ENCODE measurements around the gene PDGFRB. TPM values are rescaled to one million over a fixed set of nuclear protein-coding genes. Genes with fewer than 3 reads are reported as not detected.

Gene PDGFRB
- polyA plus RNA-seq, 3 donors, result 0.04 to 0.99 (median 0.20) TPM

GRCh38 chr5:150203832-150204589, 48.4 kb upstream of the PDGFRB start:
- no peak for DNase-seq
- Histone ChIP-seq H3K4me1 (ENCODE audit: control insufficient read depth in 1 of 2, insufficient read depth in 2 of 2, low read length in 2 of 2) (peaks cover 2 to 4% of the 10 kb centered on the region in 2 donors), H3K9ac (ENCODE audit: insufficient read depth, low read length, poor library complexity, severe bottlenecking) (no peak overlapping the region), H2AFZ (ENCODE audit: insufficient read depth, low read depth, low read length, poor library complexity, severe bottlenecking) (no peak overlapping the region), H3K9me3 (replicated peaks in 1 of 2; ENCODE audit: control insufficient read depth in 1 of 2, insufficient read depth in 1 of 2, low read length in 2 of 2) (no peaks in the 10 kb centered on the region), H3K36me3 (replicated peaks in 1 of 2; ENCODE audit: control insufficient read depth in 1 of 2, insufficient read depth in 2 of 2, low read length in 2 of 2) (no peaks in the 10 kb centered on the region), H3K4me2 (replicated peaks; ENCODE audit: extremely low read depth, low read length, poor library complexity, severe bottlenecking) (no peak overlapping the region), H3K27me3 (ENCODE audit: control insufficient read depth in 2 of 2, insufficient read depth in 2 of 2, low read length in 2 of 2) (peaks cover 0 to 13% of the 10 kb centered on the region in 2 donors), H3K4me3 (replicated peaks in 1 of 3; ENCODE audit: low read depth in 2 of 3, low read length in 3 of 3) (no peak overlapping the region), H4K20me1 (ENCODE audit: insufficient read depth, low read length) (no peaks in the 10 kb centered on the region), H3K27ac (ENCODE audit: low read depth in 1 of 2, low read length in 2 of 2) (no peak overlapping the region), H3K79me2 (ENCODE audit: insufficient read depth, low read length) (no peaks in the 10 kb centered on the region)
- H3K9me3 Mint-ChIP-seq, result peaks cover 0 to 1% (median 0%) of the 10 kb centered on the region in 7 donors
- intact Hi-C loops (cut with micrococcal nuclease), result no loop called here
- no peak overlapping the region for H3K27ac Mint-ChIP-seq
- H3K36me3 Mint-ChIP-seq, result no peaks in the 10 kb centered on the region
- TF ChIP-seq, protein P1, sequence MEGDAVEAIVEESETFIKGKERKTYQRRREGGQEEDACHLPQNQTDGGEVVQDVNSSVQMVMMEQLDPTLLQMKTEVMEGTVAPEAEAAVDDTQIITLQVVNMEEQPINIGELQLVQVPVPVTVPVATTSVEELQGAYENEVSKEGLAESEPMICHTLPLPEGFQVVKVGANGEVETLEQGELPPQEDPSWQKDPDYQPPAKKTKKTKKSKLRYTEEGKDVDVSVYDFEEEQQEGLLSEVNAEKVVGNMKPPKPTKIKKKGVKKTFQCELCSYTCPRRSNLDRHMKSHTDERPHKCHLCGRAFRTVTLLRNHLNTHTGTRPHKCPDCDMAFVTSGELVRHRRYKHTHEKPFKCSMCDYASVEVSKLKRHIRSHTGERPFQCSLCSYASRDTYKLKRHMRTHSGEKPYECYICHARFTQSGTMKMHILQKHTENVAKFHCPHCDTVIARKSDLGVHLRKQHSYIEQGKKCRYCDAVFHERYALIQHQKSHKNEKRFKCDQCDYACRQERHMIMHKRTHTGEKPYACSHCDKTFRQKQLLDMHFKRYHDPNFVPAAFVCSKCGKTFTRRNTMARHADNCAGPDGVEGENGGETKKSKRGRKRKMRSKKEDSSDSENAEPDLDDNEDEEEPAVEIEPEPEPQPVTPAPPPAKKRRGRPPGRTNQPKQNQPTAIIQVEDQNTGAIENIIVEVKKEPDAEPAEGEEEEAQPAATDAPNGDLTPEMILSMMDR (IDR thresholded peaks at IDR 0.05), result no peak
- peaks cover 5% of the 10 kb centered on the region for H3K4me1 Mint-ChIP-seq
- peaks cover 23 to 32% (median 24%) of the 10 kb centered on the region in 3 donors for H3K27me3 Mint-ChIP-seq (ENCODE audit: low read depth in 3 of 3)
- H3K4me3 Mint-ChIP-seq, result no peak overlapping the region
- 93% methylated on average over 9 of the region's 12 CpGs for WGBS (ENCODE audit: insufficient coverage)

DNA sequence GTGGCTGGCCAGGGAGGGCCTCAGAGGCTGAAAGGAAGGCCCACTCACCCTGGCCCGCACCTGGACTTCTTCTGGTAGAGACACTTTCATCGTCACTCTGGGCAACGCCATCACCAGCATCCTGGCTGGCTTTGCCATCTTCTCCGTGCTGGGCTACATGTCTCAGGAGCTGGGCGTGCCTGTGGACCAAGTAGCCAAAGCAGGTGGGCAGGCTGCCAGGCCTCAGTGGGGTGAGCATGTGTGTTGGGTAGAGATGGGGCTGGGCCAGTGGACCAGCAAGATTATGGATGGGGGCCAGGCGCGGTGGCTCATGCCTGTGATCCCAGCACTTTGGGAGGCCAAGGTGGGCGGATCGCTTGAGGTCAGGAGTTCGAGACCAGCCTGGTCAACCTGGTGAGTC, 46.9 kb upstream of the PDGFRB start:
- Histone ChIP-seq H3K79me2 (ENCODE audit: insufficient read depth, low read length) (no peaks in the 10 kb centered on the region), H3K9me3 (replicated peaks in 1 of 2; ENCODE audit: control insufficient read depth in 1 of 2, insufficient read depth in 1 of 2, low read length in 2 of 2) (no peaks in the 10 kb centered on the region), H2AFZ (ENCODE audit: insufficient read depth, low read depth, low read length, poor library complexity, severe bottlenecking) (no peak overlapping the region), H3K36me3 (replicated peaks in 1 of 2; ENCODE audit: control insufficient read depth in 1 of 2, insufficient read depth in 2 of 2, low read length in 2 of 2) (no peaks in the 10 kb centered on the region), H3K4me3 (replicated peaks in 1 of 3; ENCODE audit: low read depth in 2 of 3, low read length in 3 of 3) (no peak overlapping the region), H3K27ac (ENCODE audit: low read depth in 1 of 2, low read length in 2 of 2) (no peak overlapping the region), H3K9ac (ENCODE audit: insufficient read depth, low read length, poor library complexity, severe bottlenecking) (no peak overlapping the region), H4K20me1 (ENCODE audit: insufficient read depth, low read length) (no peaks in the 10 kb centered on the region), H3K4me1 (ENCODE audit: control insufficient read depth in 1 of 2, insufficient read depth in 2 of 2, low read length in 2 of 2) (no peaks in the 10 kb centered on the region), H3K4me2 (replicated peaks; ENCODE audit: extremely low read depth, low read length, poor library complexity, severe bottlenecking) (no peak overlapping the region), H3K27me3 (ENCODE audit: control insufficient read depth in 2 of 2, insufficient read depth in 2 of 2, low read length in 2 of 2) (peaks cover 0 to 2% of the 10 kb centered on the region in 2 donors)
- H3K27me3 Mint-ChIP-seq (ENCODE audit: low read depth in 3 of 3), result peaks cover 10 to 20% (median 18%) of the 10 kb centered on the region in 3 donors
- no peak overlapping the region for H3K27ac Mint-ChIP-seq
- H3K9me3 Mint-ChIP-seq, result peaks cover 0 to 1% (median 0%) of the 10 kb centered on the region in 7 donors
- no peak overlapping the region for H3K4me3 Mint-ChIP-seq
- DNase-seq, result no peak
- H3K36me3 Mint-ChIP-seq, result no peaks in the 10 kb centered on the region
- H3K4me1 Mint-ChIP-seq, result no peaks in the 10 kb centered on the region
- WGBS (ENCODE audit: insufficient coverage), result 95% methylated on average over 10 of the region's 10 CpGs
- TF ChIP-seq, protein P1 (IDR thresholded peaks at IDR 0.05), result no peak
- intact Hi-C loops (cut with micrococcal nuclease), result no loop called here
